ENCODE results near the gene ASB2. TPM values are rescaled to one million over a fixed set of nuclear protein-coding genes. Genes with fewer than 3 reads are reported as not detected.

The ASB2 gene
- total RNA-seq, 1 experiment from 2014 or later: 0.35 TPM

DNA sequence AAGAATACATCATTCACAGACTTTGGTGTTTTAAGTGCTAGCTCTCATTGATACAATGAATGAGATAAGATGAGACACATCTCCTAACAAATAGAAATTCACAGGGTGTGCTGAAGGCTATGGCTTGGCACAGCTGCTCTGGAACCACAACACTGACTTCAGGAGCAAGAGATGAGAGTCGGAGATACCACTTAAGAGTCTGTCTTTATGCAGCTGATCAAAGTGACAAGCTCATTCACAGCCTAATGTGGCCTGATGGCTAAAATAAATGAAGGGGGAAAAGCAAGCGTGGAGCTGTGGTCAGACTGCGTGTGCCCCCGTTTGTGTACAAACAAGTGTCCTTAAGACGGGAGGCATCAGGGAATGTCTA lies 78.9 kb downstream of the ASB2 start:
- H3K56ac ChIP-seq (ENCODE audit: insufficient read length, low read depth, low read length): no peak overlapping the region
- no peak overlapping the region for H4K5ac ChIP-seq (ENCODE audit: insufficient read length, low read depth, low read length)
- DNase-seq: no peak
- no peak overlapping the region for H3T11ph ChIP-seq (ENCODE audit: low read length)
- H2AK5ac ChIP-seq (ENCODE audit: insufficient read length, low read length): no peak overlapping the region
- no peak overlapping the region for H3K4ac ChIP-seq (ENCODE audit: low read depth, low read length)
- no peaks in the 10 kb centered on the region for H3K27me3 ChIP-seq (ENCODE audit: insufficient read depth, low read length)
- no peak overlapping the region for H2BK12ac ChIP-seq (ENCODE audit: insufficient read length, low read depth, low read length)
- no peak overlapping the region for H2BK20ac ChIP-seq (ENCODE audit: low read depth, low read length, poor library complexity, severe bottlenecking)
- TF ChIP-seq, protein P1, sequence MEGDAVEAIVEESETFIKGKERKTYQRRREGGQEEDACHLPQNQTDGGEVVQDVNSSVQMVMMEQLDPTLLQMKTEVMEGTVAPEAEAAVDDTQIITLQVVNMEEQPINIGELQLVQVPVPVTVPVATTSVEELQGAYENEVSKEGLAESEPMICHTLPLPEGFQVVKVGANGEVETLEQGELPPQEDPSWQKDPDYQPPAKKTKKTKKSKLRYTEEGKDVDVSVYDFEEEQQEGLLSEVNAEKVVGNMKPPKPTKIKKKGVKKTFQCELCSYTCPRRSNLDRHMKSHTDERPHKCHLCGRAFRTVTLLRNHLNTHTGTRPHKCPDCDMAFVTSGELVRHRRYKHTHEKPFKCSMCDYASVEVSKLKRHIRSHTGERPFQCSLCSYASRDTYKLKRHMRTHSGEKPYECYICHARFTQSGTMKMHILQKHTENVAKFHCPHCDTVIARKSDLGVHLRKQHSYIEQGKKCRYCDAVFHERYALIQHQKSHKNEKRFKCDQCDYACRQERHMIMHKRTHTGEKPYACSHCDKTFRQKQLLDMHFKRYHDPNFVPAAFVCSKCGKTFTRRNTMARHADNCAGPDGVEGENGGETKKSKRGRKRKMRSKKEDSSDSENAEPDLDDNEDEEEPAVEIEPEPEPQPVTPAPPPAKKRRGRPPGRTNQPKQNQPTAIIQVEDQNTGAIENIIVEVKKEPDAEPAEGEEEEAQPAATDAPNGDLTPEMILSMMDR (conservative IDR thresholded peaks at IDR 0.05): no peak
- H3K23ac ChIP-seq (ENCODE audit: insufficient read length, low read depth, low read length): no peak overlapping the region
- no peaks in the 10 kb centered on the region; the same call in 1 of the 2 replicates for H3K4me1 ChIP-seq (ENCODE audit: insufficient read depth, low read length)
- H3K18ac ChIP-seq (ENCODE audit: insufficient read length, low read depth, low read length): no peak overlapping the region
- H2BK120ac ChIP-seq (ENCODE audit: low read depth, low read length, poor library complexity, severe bottlenecking): no peak overlapping the region
- H2AFZ ChIP-seq (ENCODE audit: low read length): no peak overlapping the region
- H3K27me3 Mint-ChIP-seq (ENCODE audit: low read depth): peaks cover 1% of the 10 kb centered on the region; the same call in 1 of the 2 replicates
- no CpG with 5 or more reads among the region's 5 CpGs for WGBS (ENCODE audit: extremely low coverage, insufficient read length, low lambda C conversion rate)
- no peaks in the 10 kb centered on the region for H3K79me2 ChIP-seq (ENCODE audit: insufficient read depth, low read length)
- no peak overlapping the region for H2BK15ac ChIP-seq (ENCODE audit: low read depth, low read length)
- no peak overlapping the region for H3K9ac ChIP-seq (ENCODE audit: extremely low read depth, insufficient read length, low read length)
- no peak overlapping the region for H3K4me2 ChIP-seq (ENCODE audit: insufficient read depth, insufficient read length, low read length)
- no peak overlapping the region for H3K27ac ChIP-seq (ENCODE audit: insufficient read length, low read depth, low read length)
- no peak overlapping the region for H4K91ac ChIP-seq (ENCODE audit: insufficient read length, low read depth, low read length)
- peaks cover 27 to 32% of the 10 kb centered on the region in 2 experiments for H3K4me1 Mint-ChIP-seq
- no peaks in the 10 kb centered on the region for H3K36me3 Mint-ChIP-seq (ENCODE audit: insufficient read depth in 1 of 3, low read depth in 3 of 3)
- H3K9me3 Mint-ChIP-seq: no peaks in the 10 kb centered on the region
- H3K14ac ChIP-seq (ENCODE audit: insufficient read depth, low read length): no peak overlapping the region
- H4K20me1 ChIP-seq (ENCODE audit: control insufficient read depth, insufficient read depth, insufficient read length): no peaks in the 10 kb centered on the region
- H4K8ac ChIP-seq (replicated peaks; ENCODE audit: insufficient read length, low read depth, low read length): no peak overlapping the region
- H2BK5ac ChIP-seq (ENCODE audit: insufficient read length, low read length): no peak overlapping the region
- H3K23me2 ChIP-seq (ENCODE audit: insufficient read length, low read depth, low read length, poor library complexity, severe bottlenecking): no peaks in the 10 kb centered on the region
- H3K4me3 Mint-ChIP-seq: no peak overlapping the region
- no peak overlapping the region for H3K27ac Mint-ChIP-seq
- H3K9me3 ChIP-seq (ENCODE audit: control insufficient read depth, low read depth, low read length): no peaks in the 10 kb centered on the region
- no peaks in the 10 kb centered on the region for H3K79me1 ChIP-seq (ENCODE audit: insufficient read depth, low read depth, low read length, poor library complexity, severe bottlenecking)
